ENCODE results near the gene MAP3K20.
"Not testable (repeated sequence)": the region's sequence is repeated elsewhere in the genome, so short reads cannot be mapped to it uniquely, and the experiment has no call there.

Gene MAP3K20

DNA sequence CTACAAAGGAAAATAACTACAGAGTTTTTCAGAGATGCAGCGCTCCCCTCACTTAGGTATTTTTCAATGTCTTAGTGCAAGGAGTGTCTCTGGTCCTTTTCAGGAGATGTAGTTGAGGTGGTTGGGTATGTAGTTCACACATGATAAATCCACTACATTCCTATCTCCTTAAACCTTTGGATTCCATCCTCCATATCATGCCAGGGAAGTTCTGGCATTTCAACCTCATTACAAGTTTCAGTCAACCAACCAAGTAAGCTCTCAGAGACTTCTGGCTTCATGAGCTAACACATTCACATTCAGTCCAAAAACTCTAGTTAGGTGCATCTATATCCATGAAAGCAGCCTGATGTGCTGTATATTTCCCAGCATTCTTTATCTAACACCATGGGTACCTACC is 47.3 kb downstream of the MAP3K20 start:
- TF ChIP-seq, protein P1, sequence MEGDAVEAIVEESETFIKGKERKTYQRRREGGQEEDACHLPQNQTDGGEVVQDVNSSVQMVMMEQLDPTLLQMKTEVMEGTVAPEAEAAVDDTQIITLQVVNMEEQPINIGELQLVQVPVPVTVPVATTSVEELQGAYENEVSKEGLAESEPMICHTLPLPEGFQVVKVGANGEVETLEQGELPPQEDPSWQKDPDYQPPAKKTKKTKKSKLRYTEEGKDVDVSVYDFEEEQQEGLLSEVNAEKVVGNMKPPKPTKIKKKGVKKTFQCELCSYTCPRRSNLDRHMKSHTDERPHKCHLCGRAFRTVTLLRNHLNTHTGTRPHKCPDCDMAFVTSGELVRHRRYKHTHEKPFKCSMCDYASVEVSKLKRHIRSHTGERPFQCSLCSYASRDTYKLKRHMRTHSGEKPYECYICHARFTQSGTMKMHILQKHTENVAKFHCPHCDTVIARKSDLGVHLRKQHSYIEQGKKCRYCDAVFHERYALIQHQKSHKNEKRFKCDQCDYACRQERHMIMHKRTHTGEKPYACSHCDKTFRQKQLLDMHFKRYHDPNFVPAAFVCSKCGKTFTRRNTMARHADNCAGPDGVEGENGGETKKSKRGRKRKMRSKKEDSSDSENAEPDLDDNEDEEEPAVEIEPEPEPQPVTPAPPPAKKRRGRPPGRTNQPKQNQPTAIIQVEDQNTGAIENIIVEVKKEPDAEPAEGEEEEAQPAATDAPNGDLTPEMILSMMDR (IDR thresholded peaks at IDR 0.05; ENCODE audit: low read depth, low read length, missing control alignments) = no peak

GRCh38 chr2:173124441-173124840 is 48.8 kb downstream of the MAP3K20 start:
- TF ChIP-seq, protein P1 (IDR thresholded peaks at IDR 0.05; ENCODE audit: low read depth, low read length, missing control alignments) = no peak
- no peak for DNase-seq (ENCODE audit: low read depth)
- H3K4me3 ChIP-seq (ENCODE audit: low read depth, low read length) = no peak overlapping the region

More for the DNA sequence above, 47.3 kb downstream of the MAP3K20 start:
- no peak for DNase-seq (ENCODE audit: low read depth)
- H3K4me3 ChIP-seq (ENCODE audit: low read depth, low read length) = no peak overlapping the region

DNA sequence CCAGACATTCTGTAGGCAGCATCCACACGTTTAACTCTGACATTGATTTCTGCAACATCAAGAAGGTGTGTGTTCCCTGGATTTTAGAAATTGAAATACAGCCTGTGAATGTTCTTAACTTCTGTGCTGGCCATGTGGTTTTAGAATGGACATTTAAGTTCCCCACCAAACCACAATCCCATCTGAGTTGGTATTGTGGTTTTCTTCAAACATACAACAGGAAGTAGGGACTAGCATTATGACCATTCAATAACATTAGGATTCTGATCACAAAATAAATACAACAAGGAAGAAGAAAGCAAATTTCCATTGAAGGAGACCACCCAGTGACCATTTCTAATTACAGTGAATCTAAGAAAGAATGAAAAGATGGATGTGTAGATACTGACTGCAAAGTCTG is 51.2 kb downstream of the MAP3K20 start:
- TF ChIP-seq, protein P1 (IDR thresholded peaks at IDR 0.05; ENCODE audit: low read depth, low read length, missing control alignments) = no peak
- DNase-seq (ENCODE audit: low read depth) = no peak
- no peak overlapping the region for H3K4me3 ChIP-seq (ENCODE audit: low read depth, low read length)

- H3K4me3 ChIP-seq (ENCODE audit: low read depth, low read length); DNase-seq (ENCODE audit: low read depth): not testable (repeated sequence)
Measured at GRCh38 chr2:173128132-173128531, 52.5 kb downstream of the MAP3K20 start.

DNA sequence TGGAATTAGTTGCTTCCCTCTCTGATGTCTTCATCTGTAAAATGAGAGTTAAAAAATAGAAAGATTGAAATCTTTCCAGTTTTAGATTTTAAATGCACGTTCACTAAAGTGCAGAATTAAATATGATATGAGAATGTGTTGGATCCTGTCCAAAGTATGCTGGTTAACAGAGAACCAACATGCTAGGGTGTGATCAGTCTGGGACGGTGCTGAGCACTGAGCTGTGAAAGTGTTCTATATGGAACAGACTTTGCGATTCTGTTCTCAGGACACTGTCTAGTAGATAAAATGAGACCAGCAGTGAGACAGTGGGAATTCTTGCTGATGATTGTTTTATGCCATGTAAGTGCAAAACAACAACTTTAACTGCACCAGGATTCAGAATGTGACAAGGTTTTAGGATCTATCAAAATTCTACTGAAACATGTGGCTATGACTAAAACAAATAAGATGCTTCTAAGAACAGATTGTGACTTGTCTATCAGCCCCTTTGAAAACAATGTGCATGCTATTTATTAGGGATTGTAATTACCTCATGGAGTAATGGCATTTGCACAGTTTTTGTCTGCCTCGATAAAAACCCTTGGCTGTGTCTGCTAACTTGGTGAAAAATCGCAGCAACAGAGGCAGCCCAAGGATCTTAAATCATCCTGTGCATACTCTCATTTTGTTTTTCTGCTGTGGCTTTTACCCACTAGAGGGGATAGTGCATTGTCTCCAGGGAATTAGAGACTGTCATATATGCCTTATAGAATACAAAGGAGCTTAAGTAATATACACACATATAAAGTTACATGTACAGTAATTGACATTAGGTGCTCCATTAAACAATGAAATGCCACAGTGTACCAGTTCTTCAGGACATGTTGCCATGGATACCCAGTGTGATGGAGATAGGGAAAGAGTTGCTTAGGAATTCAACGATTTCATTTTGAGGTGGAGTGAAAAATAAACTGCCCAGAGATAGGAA is 55.1 kb downstream of the MAP3K20 start:
- no peak overlapping the region for H3K4me3 ChIP-seq (ENCODE audit: low read depth, low read length)
- TF ChIP-seq, protein P1 (IDR thresholded peaks at IDR 0.05; ENCODE audit: low read depth, low read length, missing control alignments) = no peak
- no peak for DNase-seq (ENCODE audit: low read depth)

DNA sequence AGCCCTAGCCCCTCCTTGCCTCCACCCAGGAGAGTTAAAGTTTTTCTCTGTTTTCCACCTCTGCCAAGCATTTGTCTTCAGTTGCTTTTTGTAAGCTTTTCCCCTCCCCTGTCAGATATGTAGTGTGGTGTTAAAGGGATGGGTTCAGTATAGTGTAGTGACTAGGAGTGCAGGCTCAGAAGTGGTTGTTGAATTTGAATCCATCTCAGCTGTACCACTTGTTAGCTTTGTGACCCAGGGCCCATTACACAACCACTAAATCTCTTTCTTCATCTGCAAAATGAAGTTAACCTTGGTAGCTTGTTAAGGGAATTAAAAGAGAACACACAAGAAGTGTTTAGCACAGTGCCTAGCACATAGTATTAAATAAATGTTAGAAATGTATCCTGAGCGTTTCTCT is 56.9 kb downstream of the MAP3K20 start:
- TF ChIP-seq, protein P1 (IDR thresholded peaks at IDR 0.05; ENCODE audit: low read depth, low read length, missing control alignments) = no peak
- DNase-seq (ENCODE audit: low read depth) = no peak

GRCh38 chr2:173134703-173135102 is 59.1 kb downstream of the MAP3K20 start:
- TF ChIP-seq, protein P1 (IDR thresholded peaks at IDR 0.05; ENCODE audit: low read depth, low read length, missing control alignments) = no peak

More for the DNA sequence above, 56.9 kb downstream of the MAP3K20 start:
- H3K4me3 ChIP-seq (ENCODE audit: low read depth, low read length) = no peak overlapping the region

More at GRCh38 chr2:173134703-173135102, 59.1 kb downstream of the MAP3K20 start:
- DNase-seq (ENCODE audit: low read depth) = no peak
- H3K4me3 ChIP-seq (ENCODE audit: low read depth, low read length) = no peak overlapping the region

All from GM12864 (cell line).